ENCODE results near the gene ANKS1B. TPM values are rescaled to one million over a fixed set of nuclear protein-coding genes. Genes with fewer than 3 reads are reported as not detected.

The ANKS1B gene
- total and polyA plus RNA-seq, 5 donors, result 0.43 to 7.4 (median 3.3) TPM

GRCh38 chr12:99861731-99862130 is 123.0 kb downstream of the ANKS1B start:
- WGBS, result 52% methylated on average over 4 of the region's 4 CpGs
- intact Hi-C loops (cut with DNase I), result no loop called here
- no peak for ATAC-seq
- Histone ChIP-seq H3K4me1 (ENCODE audit: control insufficient read depth, insufficient read depth, low read length) (no peaks in the 10 kb centered on the region), H3K27ac (ENCODE audit: low read length) (no peak overlapping the region), H3K4me3 (ENCODE audit: low read length) (no peak overlapping the region), H3K9me3 (ENCODE audit: control insufficient read depth, low read length) (no peaks in the 10 kb centered on the region), H3K27me3 (ENCODE audit: control insufficient read depth, insufficient read depth) (no peaks in the 10 kb centered on the region)
- DNase-seq, result no peak

DNA sequence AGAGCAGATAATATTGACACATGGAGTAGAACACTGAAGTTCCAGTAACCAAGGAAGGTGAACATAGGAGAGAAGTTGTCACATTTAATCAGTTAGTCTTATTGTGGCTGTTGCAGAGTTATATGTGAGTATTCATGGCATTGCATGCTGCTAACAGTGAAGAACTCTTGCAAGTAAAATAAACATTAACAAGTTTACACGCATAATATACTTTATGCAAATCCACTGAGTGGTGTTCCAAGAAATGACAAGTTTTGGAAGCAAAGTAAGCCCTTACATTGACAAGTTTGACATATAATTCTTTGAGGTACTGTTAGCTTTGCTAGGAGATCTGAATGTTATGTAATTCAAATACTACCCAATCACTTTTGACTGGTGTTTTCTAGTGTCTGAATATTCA is 125.6 kb downstream of the ANKS1B start:
- intact Hi-C loops (cut with DNase I), result no loop called here
- Histone ChIP-seq H3K27me3 (ENCODE audit: control insufficient read depth, insufficient read depth) (no peaks in the 10 kb centered on the region), H3K4me3 (ENCODE audit: low read length) (no peak overlapping the region), H3K27ac (ENCODE audit: low read length) (no peak overlapping the region), H3K4me1 (ENCODE audit: control insufficient read depth, insufficient read depth, low read length) (no peaks in the 10 kb centered on the region), H3K9me3 (ENCODE audit: control insufficient read depth, low read length) (no peaks in the 10 kb centered on the region)
- 92% methylated on average over 1 of the region's 1 CpG for WGBS
- DNase-seq (no peak), ATAC-seq (no peak)

DNA sequence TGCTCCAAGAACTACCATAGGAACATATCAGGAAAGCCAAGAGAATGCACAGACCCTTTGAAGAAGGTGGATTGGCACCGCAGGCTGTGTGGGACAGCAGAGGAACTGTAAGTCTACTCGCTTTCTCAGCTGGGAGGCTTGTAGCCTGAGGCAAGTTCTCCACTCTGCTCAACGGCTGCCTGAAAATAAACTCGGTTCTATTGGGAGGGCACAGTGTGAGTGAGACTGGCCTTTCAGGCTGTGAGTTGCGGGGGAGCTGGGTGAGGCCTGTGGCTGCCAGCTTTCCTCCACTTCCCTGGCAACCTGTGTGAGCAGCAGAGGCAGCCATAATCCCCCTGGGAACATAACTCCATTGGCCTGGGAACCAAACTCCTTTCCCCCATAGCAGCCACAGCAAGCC is 132.1 kb downstream of the ANKS1B start:
- intact Hi-C loops (cut with DNase I), result no loop called here
- Histone ChIP-seq H3K9me3 (ENCODE audit: control insufficient read depth, low read length) (no peaks in the 10 kb centered on the region), H3K27me3 (ENCODE audit: control insufficient read depth, insufficient read depth) (no peaks in the 10 kb centered on the region), H3K4me1 (ENCODE audit: control insufficient read depth, insufficient read depth, low read length) (no peaks in the 10 kb centered on the region), H3K27ac (ENCODE audit: low read length) (no peak overlapping the region), H3K4me3 (ENCODE audit: low read length) (no peak overlapping the region)
- ATAC-seq (no peak), DNase-seq (peak in 1 of 3 donors; percentile 31)
- WGBS, result 80% methylated on average over 5 of the region's 5 CpGs

- ATAC-seq, result no peak
- H3K4me3 ChIP-seq (ENCODE audit: low read length), result no peak overlapping the region
- H3K9me3 ChIP-seq (ENCODE audit: control insufficient read depth, low read length), result no peaks in the 10 kb centered on the region
- intact Hi-C loops (cut with DNase I), result no loop called here
- no peaks in the 10 kb centered on the region for H3K27me3 ChIP-seq (ENCODE audit: control insufficient read depth, insufficient read depth)
- H3K4me1 ChIP-seq (ENCODE audit: control insufficient read depth, insufficient read depth, low read length), result no peaks in the 10 kb centered on the region
- no peak overlapping the region for H3K27ac ChIP-seq (ENCODE audit: low read length)
- no peak for DNase-seq
Measured at GRCh38 chr12:99847936-99848335, 136.8 kb downstream of the ANKS1B start.

DNA sequence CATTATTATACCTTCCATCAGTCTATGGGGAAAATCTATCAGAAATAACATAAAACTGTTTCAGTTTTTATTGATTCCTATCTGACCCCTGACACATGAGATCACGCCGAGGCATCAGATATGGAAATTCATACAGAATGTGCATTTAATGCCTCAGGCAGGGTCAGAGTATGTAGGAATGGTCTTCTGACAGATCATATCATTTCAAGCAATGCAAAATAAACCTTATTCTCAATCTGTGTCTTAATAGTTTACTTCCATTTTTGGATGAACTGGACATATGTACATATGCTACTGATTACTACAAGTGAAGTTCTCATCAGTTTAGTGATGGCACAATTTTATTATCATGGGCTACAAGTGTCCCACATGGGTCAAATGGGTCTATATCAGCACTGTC is 150.0 kb downstream of the ANKS1B start:
- intact Hi-C loops (cut with DNase I), result no loop called here
- 97% methylated on average over 2 of the region's 2 CpGs for WGBS
- H3K27ac ChIP-seq (ENCODE audit: low read length), result no peak overlapping the region
- H3K27me3 ChIP-seq (ENCODE audit: control insufficient read depth, insufficient read depth), result no peaks in the 10 kb centered on the region
- H3K9me3 ChIP-seq (ENCODE audit: control insufficient read depth, low read length), result no peaks in the 10 kb centered on the region
- no peak overlapping the region for H3K4me3 ChIP-seq (ENCODE audit: low read length)
- DNase-seq, result no peak
- ATAC-seq, result no peak
- H3K4me1 ChIP-seq (ENCODE audit: control insufficient read depth, insufficient read depth, low read length), result no peaks in the 10 kb centered on the region

DNA sequence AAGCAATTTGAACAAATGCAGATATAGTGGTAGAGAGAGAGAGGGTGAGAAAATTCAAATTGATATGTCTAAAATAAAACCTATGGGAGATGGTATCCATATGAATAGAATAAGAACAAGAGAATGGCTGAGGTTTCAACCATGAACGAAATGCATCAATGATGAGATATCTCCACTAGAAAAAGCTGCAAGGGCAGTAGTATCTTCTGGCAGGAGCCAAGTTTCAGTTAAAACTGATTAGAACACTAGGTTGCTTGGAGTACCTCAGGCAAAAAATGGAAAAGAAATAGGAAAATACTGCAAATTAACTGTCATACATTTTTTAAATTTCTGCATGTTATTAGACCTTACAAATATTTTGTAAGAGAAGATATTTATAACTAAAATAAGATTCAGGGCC is 151.3 kb downstream of the ANKS1B start:
- 47% methylated on average over 1 of the region's 1 CpG for WGBS
- ATAC-seq, result no peak
- intact Hi-C loops (cut with DNase I), result no loop called here

GRCh38 chr12:99824900-99825542 is 159.7 kb downstream of the ANKS1B start:
- no peaks in the 10 kb centered on the region for H3K4me1 ChIP-seq (ENCODE audit: control insufficient read depth, insufficient read depth, low read length)
- H3K9me3 ChIP-seq (ENCODE audit: control insufficient read depth, low read length), result no peaks in the 10 kb centered on the region
- WGBS, result 76% methylated on average over 8 of the region's 8 CpGs
- ATAC-seq, result no peak
- no peak overlapping the region for H3K27ac ChIP-seq (ENCODE audit: low read length)
- no peaks in the 10 kb centered on the region for H3K27me3 ChIP-seq (ENCODE audit: control insufficient read depth, insufficient read depth)
- intact Hi-C loops (cut with DNase I), result no loop called here
- no peak overlapping the region for H3K4me3 ChIP-seq (ENCODE audit: low read length)
- DNase-seq, result no peak

More for the DNA sequence above, 151.3 kb downstream of the ANKS1B start:
- no peak overlapping the region for H3K4me3 ChIP-seq (ENCODE audit: low read length)
- DNase-seq, result no peak
- H3K9me3 ChIP-seq (ENCODE audit: control insufficient read depth, low read length), result no peaks in the 10 kb centered on the region
- H3K4me1 ChIP-seq (ENCODE audit: control insufficient read depth, insufficient read depth, low read length), result no peaks in the 10 kb centered on the region
- no peak overlapping the region for H3K27ac ChIP-seq (ENCODE audit: low read length)
- H3K27me3 ChIP-seq (ENCODE audit: control insufficient read depth, insufficient read depth), result no peaks in the 10 kb centered on the region

GRCh38 chr12:99822273-99822672 is 162.5 kb downstream of the ANKS1B start:
- DNase-seq, result no peak
- intact Hi-C loops (cut with DNase I), result no loop called here
- Histone ChIP-seq H3K27ac (ENCODE audit: low read length) (no peak overlapping the region), H3K4me3 (ENCODE audit: low read length) (no peak overlapping the region), H3K27me3 (ENCODE audit: control insufficient read depth, insufficient read depth) (no peaks in the 10 kb centered on the region), H3K4me1 (ENCODE audit: control insufficient read depth, insufficient read depth, low read length) (no peaks in the 10 kb centered on the region), H3K9me3 (ENCODE audit: control insufficient read depth, low read length) (no peaks in the 10 kb centered on the region)
- no peak for ATAC-seq

DNA sequence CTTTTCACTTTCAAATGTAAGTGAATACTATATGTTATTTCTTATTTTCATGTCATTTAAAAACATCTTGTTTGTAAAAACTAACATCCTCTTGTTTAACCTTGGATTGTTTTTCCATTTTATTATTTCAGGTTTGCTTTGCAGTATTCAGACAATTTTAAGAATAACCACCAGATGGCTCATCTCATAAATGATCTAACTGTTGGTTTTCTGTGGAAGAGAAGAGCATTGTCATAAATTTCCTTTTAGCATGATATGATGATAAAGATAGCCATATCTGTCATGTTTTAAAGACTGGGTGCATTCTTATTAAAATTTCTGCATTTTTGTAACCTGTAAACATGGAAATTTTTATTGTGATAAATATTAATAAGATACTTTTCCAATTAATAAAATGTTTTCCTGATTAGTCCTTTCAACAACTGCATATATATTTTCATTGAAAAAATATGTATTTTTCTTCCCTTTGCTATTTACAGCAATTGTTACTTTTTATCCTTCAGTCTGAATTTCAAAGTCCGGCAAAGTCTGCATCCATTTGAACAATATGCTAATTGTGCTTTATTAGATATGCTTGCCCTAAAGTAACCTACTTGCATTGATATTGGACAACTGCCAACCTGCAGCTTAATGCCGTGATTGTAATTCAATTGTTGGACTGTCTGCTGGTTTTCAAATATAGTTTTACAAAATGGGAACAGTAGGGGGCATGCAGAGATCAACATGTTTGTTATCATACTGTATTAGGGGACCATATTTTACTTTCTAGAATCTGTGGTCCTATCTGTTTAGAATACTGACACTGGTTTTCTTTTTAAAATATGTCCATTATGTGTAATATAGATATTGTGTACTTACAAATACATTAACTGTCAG is 173.8 kb downstream of the ANKS1B start:
- Histone ChIP-seq H3K4me1 (ENCODE audit: control insufficient read depth, insufficient read depth, low read length) (no peaks in the 10 kb centered on the region), H3K9me3 (ENCODE audit: control insufficient read depth, low read length) (no peaks in the 10 kb centered on the region), H3K27ac (ENCODE audit: low read length) (no peak overlapping the region), H3K27me3 (ENCODE audit: control insufficient read depth, insufficient read depth) (no peaks in the 10 kb centered on the region), H3K4me3 (ENCODE audit: low read length) (no peak overlapping the region)
- WGBS, result 13% methylated on average over 2 of the region's 2 CpGs
- intact Hi-C loops (cut with DNase I), result no loop called here
- ATAC-seq (no peak), DNase-seq (no peak)

- no peaks in the 10 kb centered on the region for H3K4me1 ChIP-seq (ENCODE audit: control insufficient read depth, insufficient read depth, low read length)
- intact Hi-C loops (cut with DNase I), result no loop called here
- no peak overlapping the region for H3K4me3 ChIP-seq (ENCODE audit: low read length)
- ATAC-seq (no peak), DNase-seq (no peak)
- WGBS, result 75% methylated on average over 8 of the region's 8 CpGs
- no peak overlapping the region for H3K27ac ChIP-seq (ENCODE audit: low read length)
- H3K27me3 ChIP-seq (ENCODE audit: control insufficient read depth, insufficient read depth), result no peaks in the 10 kb centered on the region
- no peaks in the 10 kb centered on the region for H3K9me3 ChIP-seq (ENCODE audit: control insufficient read depth, low read length)
Measured at GRCh38 chr12:99809909-99810308, 174.8 kb downstream of the ANKS1B start.

DNA sequence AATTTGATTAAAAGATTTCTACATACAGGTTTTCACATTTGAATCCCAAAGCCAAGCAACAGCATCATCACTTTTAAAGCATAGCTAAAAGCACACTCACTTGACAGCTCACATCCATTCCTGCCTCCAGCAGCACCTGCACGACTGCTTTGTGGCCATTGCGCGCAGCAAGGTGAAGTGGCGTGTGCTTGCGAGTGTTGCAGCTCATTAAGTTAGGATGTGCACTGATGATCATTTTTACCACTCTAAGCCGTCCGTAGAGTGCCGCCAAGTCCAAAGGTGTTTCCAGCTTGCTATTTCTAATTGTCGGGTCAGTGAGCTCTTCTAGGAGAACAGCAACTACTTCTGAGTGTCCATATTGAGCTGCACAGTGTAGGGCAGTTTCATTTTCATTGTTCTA is 178.4 kb downstream of the ANKS1B start:
- no peak overlapping the region for H3K27ac ChIP-seq (ENCODE audit: low read length)
- DNase-seq (no peak), ATAC-seq (no peak)
- H3K4me1 ChIP-seq (ENCODE audit: control insufficient read depth, insufficient read depth, low read length), result no peaks in the 10 kb centered on the region
- H3K4me3 ChIP-seq (ENCODE audit: low read length), result no peak overlapping the region
- intact Hi-C loops (cut with DNase I), result no loop called here
- no peaks in the 10 kb centered on the region for H3K27me3 ChIP-seq (ENCODE audit: control insufficient read depth, insufficient read depth)
- no peaks in the 10 kb centered on the region for H3K9me3 ChIP-seq (ENCODE audit: control insufficient read depth, low read length)
- WGBS, result 93% methylated on average over 9 of the region's 9 CpGs

Measured in right cardiac atrium (tissue), 5 donors.